ENCODE measurements around the gene BAD.

The BAD gene

GRCh38 chr11:64244107-64244506 is 40.4 kb downstream of the BAD start:
- DNase-seq (ENCODE audit: low spot score): no peak

DNA sequence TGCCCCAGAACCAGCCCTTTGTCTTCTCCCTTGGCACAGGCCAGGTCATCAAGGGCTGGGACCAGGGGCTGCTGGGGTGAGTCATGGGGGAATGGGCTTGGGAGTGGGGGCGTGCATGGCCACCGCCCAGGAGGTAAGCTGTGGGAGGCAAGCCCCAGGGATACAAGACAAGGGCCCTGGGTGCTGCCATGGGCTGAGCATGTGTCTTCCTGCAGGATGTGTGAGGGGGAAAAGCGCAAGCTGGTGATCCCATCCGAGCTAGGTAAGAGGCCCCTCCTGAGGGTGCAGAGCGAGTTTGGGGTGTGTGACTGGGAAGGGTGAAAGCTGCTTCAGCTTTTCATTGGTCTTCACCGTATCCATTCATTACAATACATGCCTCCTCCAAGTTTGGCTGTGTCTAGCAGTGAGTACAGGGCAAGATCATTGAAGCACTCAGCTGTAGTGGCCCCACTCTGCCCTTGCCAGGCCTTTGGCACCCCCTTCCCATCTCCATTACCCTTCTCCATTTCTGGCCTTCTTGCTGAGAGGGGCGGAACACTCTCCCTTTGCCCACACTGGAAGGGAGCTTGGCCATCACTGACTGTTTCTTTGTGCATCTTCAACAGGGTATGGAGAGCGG is 41.1 kb downstream of the BAD start:
- no peak for DNase-seq (ENCODE audit: low spot score)

GRCh38 chr11:64241491-64242374 is 42.7 kb downstream of the BAD start:
- no peak for DNase-seq (ENCODE audit: low spot score)

- peak; percentile 98 for DNase-seq (ENCODE audit: low spot score)
These were observed 43.3 kb downstream of the BAD start for GRCh38 chr11:64241241-64241490.

DNA sequence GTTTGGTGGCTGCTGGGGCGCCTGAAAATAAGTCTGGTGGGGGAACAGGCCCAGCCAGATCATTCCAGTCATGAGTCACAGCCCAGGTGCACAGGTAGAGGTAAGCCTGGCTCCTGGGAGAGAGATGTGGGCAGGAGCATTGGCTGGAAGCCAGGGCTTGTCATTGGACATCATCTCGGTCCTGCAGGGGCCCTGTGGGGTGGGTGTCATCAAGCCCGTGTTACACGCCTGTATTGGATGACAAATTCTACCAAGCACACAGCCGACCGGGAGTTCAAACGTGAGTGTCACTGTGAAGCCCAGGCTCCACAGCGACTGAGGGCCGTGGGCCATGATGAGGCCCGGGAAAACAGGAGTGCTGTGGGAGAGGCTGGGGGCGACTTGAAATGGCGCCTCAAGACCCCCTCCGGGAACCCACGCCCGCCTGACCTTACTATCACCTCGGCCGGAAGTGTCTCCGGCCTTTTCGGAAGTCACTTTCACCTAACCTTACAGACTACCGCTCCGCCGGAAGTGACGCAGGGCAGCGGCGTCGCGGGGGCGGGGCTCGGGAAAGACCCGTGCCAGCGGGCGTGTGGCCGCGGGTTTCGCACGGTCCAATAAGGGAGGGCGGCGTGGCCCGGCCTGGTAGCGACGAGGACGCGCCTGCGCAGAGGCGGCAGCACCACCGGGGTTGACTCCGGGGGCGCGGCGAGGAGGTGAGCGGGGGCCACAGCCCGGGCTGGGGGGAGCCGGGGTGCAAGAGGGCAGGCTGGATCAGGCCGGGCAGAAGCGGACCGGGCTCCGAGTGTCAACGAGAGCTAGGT is 43.8 kb downstream of the BAD start, which contains the start of gene FKBP2:
FKBP2 (plus strand) TSS at position 661 of the 806 bp plus-strand sequence. CDS start 1,293 bp downstream, outside the sequence.
- DNase-seq (ENCODE audit: low spot score): peak; percentile 96

GRCh38 chr11:64239662-64240434 is 44.6 kb downstream of the BAD start:
- DNase-seq (ENCODE audit: low spot score): no peak

- no peak for DNase-seq (ENCODE audit: low spot score)
These were observed 45.5 kb downstream of the BAD start for GRCh38 chr11:64238999-64239398.

DNA sequence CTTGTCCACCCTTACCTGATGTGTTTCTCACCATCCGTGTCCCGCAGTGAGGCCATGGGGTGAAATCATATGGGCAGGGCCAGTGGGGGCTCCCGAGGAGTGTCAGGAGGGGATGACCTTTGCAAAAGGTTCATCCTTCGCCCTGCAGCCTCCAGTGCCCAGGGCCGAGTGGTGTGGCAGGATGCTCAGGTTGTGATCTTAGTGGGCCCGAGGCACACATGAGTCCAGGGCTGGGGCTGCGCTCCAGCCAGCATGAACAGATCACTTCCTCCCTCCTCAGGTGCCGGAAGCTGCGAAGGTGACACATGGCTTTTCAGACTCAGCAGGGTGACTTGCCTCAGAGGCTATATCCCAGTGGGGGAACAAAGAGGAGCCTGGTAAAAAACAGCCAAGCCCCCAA is 46.4 kb downstream of the BAD start:
- DNase-seq (ENCODE audit: low spot score): no peak

DNA sequence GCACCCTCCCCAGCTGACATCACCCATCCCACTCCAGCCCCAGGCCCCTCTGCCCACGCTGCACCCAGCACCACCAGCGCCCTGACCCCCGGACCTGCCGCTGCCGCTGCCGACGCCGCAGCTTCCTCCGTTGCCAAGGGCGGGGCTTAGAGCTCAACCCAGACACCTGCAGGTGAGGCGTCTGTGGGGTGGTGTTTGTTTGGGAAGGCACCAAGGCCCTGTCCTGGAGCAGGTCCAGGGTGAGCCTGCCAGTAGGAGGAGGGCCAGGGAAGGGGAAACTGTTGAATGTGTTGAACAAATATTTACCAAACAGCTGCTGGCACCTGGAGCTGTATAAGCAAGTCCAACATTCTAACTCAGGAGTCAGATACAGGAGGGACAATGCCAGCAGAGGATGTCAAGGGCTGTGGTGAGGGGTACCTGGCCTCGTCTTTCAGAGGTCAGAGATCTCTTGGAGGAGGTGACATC is 46.9 kb downstream of the BAD start:
- no peak for DNase-seq (ENCODE audit: low spot score)

GRCh38 chr11:64235437-64236161 is 48.9 kb downstream of the BAD start:
- DNase-seq (ENCODE audit: low spot score): no peak

GRCh38 chr11:64234647-64235379 is 49.7 kb downstream of the BAD start:
- no peak for DNase-seq (ENCODE audit: low spot score)

- DNase-seq (ENCODE audit: low spot score): no peak
These were observed 50.4 kb downstream of the BAD start, which contains the start of gene VEGFB for GRCh38 chr11:64233913-64234586. TSS of gene VEGFB (plus strand) at chr11:64234584. CDS start at chr11:64234834, 250 bp downstream.

DNA sequence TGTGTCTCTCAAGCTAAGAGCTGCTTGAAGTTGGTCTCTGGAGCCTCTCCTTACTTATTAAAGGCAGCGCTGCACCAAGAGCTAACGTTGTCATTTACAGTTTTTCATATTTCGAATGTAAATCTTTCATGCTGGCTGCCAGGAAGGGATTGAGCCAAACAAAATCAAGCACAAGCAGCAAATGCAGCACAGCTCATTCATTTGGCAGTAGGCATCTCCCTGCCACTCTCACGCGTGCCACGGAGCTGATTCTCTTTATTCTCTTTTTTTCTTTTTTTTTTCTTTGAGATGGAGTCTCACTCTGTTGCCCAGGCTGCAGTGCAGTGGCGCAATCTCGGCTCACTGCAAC is 51.5 kb downstream of the BAD start:
- no peak for DNase-seq (ENCODE audit: low spot score)

- DNase-seq (ENCODE audit: low spot score): no peak
These were observed 52.1 kb downstream of the BAD start for GRCh38 chr11:64232182-64232966.

GRCh38 chr11:64231546-64231945 is 52.9 kb downstream of the BAD start:
- DNase-seq (ENCODE audit: low spot score): no peak

DNA sequence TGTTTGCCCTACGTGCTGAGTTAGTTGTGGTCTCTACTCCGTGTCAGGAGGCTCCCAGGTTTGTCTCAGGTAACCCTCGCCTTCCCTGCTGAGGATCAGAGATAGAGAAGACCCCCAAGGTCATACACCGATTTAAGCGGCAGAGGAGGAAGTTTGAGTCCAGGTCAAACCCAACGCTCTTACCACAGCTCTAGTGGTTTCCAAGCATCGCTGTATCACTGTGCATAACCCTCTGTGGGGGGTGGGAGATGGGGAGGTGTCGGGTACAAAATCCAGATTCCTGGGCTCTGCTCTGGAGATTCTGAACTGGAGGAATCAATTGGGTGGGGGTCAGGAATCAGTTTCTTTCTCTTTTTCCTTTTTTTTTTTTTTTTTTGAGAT is 53.5 kb downstream of the BAD start:
- DNase-seq (ENCODE audit: low spot score): no peak

GRCh38 chr11:64230171-64230984 is 54.1 kb downstream of the BAD start, which contains the start of gene DNAJC4:
TSS of gene DNAJC4 (plus strand) at chr11:64230548. CDS start at chr11:64230855, 307 bp downstream.
- peak; percentile 74 for DNase-seq (ENCODE audit: low spot score)

- DNase-seq (ENCODE audit: low spot score): no peak
These were observed 54.7 kb downstream of the BAD start for GRCh38 chr11:64229744-64230170.

Measured in COLO829 (cell line).